ENCODE results near the gene ARMH2. TPM values are rescaled to one million over a fixed set of nuclear protein-coding genes. Genes with fewer than 3 reads are reported as not detected.
"Not testable (repeated sequence)": the region's sequence is repeated elsewhere in the genome, so short reads cannot be mapped to it uniquely, and the experiment has no call there.

The ARMH2 gene
- total RNA-seq, 2 donors from 2014 or later, result not detected

DNA sequence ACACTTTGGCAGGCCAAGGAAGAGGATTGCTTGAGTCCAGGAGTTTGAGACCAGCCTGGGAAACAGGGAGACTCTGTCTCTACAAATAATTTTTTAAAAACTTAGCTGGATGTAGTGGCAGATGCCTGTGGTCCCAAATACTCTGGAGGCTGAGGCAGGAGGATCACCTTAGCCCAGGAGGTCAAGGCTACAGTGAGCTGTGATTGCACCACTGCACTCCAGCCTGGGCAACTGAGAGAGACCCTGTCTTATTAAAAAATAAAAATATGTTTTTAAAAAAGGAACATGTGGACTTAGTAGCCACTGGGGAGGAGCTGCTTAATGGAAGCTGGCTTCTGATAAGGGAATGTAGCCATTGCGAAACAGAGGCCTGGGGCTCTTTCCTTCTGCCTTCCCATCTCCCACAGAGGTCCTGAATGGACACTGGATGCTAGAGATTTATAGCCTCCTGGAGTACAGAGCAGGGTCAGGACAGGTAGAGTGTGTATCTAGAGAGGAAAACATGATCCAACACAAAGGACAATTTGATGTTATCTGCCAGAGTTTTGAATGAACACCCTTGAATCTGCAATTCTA, 45.7 kb downstream of the ARMH2 start:
- H3K4me1 ChIP-seq (ENCODE audit: control insufficient read depth, insufficient read depth, low read length), result no peaks in the 10 kb centered on the region
- no peak for TF ChIP-seq CTCF (conservative IDR thresholded peaks at IDR 0.05)
- Mint-ChIP-seq H3K36me3 (ENCODE audit: low read depth) (no peaks in the 10 kb centered on the region), H3K27ac (no peak overlapping the region), H3K4me1 (no peaks in the 10 kb centered on the region), H3K4me3 (no peak overlapping the region), H3K27me3 (ENCODE audit: insufficient read depth) (peaks cover 3% of the 10 kb centered on the region), H3K9me3 (peaks cover 14% of the 10 kb centered on the region)
- DNase-seq, result no peak
- no peaks in the 10 kb centered on the region for H3K36me3 ChIP-seq (ENCODE audit: control insufficient read depth, insufficient read depth, low read length)
- no peaks in the 10 kb centered on the region for H3K27me3 ChIP-seq (ENCODE audit: control insufficient read depth, insufficient read depth, low read length, poor library complexity, severe bottlenecking)
- 100% methylated on average over 1 of the region's 1 CpG for WGBS, 2 experiments (ENCODE audit: insufficient coverage in 1 of 2, insufficient read length in 1 of 2)
- H3K27ac ChIP-seq (ENCODE audit: low read depth, low read length), result no peak overlapping the region
- H3K9ac ChIP-seq (ENCODE audit: extremely low read depth, low read length, poor library complexity, severe bottlenecking), result no peak overlapping the region
- peaks cover 13% of the 10 kb centered on the region for H3K9me3 ChIP-seq (ENCODE audit: control insufficient read depth, low read length)
- no peak overlapping the region for H3K4me3 ChIP-seq (ENCODE audit: low read length)

DNA sequence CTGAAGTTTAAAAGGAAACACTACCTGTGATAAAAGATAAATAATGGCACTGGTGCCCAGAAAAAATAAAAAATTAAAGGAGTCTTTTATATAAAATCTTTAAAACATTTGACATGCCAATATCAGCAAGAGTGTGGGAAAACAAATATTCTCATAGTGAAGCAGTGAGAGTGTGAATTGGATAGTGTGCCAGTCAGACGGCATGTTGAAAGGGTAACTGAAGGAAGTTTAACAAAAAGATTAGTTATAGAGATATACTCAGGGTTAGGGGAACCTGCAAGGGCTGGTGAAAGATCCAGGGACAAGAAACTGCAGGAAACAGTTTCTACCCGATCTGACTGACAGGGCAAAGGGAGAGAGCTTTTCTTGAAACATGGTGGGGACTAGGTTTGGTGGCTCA, 46.2 kb downstream of the ARMH2 start:
- Mint-ChIP-seq H3K27me3 (ENCODE audit: insufficient read depth) (peaks cover 3% of the 10 kb centered on the region), H3K36me3 (ENCODE audit: low read depth) (no peaks in the 10 kb centered on the region), H3K4me1 (no peaks in the 10 kb centered on the region), H3K9me3 (peaks cover 14% of the 10 kb centered on the region), H3K27ac (no peak overlapping the region), H3K4me3 (no peak overlapping the region)
- DNase-seq, result no peak
- Histone ChIP-seq H3K27ac (ENCODE audit: low read depth, low read length) (no peak overlapping the region), H3K4me3 (ENCODE audit: low read length) (no peak overlapping the region), H3K36me3 (ENCODE audit: control insufficient read depth, insufficient read depth, low read length) (no peaks in the 10 kb centered on the region), H3K9me3 (ENCODE audit: control insufficient read depth, low read length) (peaks cover 13% of the 10 kb centered on the region), H3K9ac (ENCODE audit: extremely low read depth, low read length, poor library complexity, severe bottlenecking) (no peak overlapping the region), H3K27me3 (ENCODE audit: control insufficient read depth, insufficient read depth, low read length, poor library complexity, severe bottlenecking) (no peaks in the 10 kb centered on the region), H3K4me1 (ENCODE audit: control insufficient read depth, insufficient read depth, low read length) (no peaks in the 10 kb centered on the region)
- TF ChIP-seq CTCF (conservative IDR thresholded peaks at IDR 0.05), result no peak
- 90 to 95% methylated on average over 2 of the region's 2 CpGs for WGBS, 2 experiments (ENCODE audit: insufficient coverage in 1 of 2, insufficient read length in 1 of 2)

DNA sequence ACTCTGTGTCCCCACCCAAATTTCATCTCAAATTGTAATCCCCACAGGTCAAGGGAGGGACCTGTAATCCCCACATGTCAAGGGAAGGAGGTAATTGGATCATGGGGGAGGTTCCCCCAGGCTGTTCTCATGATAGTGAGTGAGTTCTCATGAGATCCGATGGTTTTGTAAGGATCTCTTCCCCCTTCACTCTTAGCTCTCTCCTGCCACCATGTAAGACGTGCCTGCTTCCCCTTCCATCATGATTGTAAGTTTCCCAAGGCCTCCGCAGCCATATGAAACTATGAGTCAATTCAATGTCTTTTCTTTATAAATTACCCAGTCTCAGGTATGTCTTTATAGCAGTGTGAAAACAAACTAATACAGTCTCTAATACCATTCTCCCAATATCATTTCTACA, 47.8 kb downstream of the ARMH2 start:
- H3K9ac ChIP-seq (ENCODE audit: extremely low read depth, low read length, poor library complexity, severe bottlenecking); H3K27me3 ChIP-seq (ENCODE audit: control insufficient read depth, insufficient read depth, low read length, poor library complexity, severe bottlenecking); H3K36me3 Mint-ChIP-seq (ENCODE audit: low read depth); DNase-seq; H3K36me3 ChIP-seq (ENCODE audit: control insufficient read depth, insufficient read depth, low read length); H3K4me1 ChIP-seq (ENCODE audit: control insufficient read depth, insufficient read depth, low read length); H3K4me3 ChIP-seq (ENCODE audit: low read length); H3K4me3 Mint-ChIP-seq; H3K27ac Mint-ChIP-seq; H3K27ac ChIP-seq (ENCODE audit: low read depth, low read length); H3K4me1 Mint-ChIP-seq; H3K27me3 Mint-ChIP-seq (ENCODE audit: insufficient read depth): not testable (repeated sequence)
- H3K9me3 ChIP-seq (ENCODE audit: control insufficient read depth, low read length), result peaks cover 13% of the 10 kb centered on the region
- H3K9me3 Mint-ChIP-seq, result peaks cover 14% of the 10 kb centered on the region
- 93 to 100% methylated on average over 1 to 3 of the region's 3 CpGs for WGBS, 2 experiments (ENCODE audit: insufficient coverage in 1 of 2, insufficient read length in 1 of 2)

DNA sequence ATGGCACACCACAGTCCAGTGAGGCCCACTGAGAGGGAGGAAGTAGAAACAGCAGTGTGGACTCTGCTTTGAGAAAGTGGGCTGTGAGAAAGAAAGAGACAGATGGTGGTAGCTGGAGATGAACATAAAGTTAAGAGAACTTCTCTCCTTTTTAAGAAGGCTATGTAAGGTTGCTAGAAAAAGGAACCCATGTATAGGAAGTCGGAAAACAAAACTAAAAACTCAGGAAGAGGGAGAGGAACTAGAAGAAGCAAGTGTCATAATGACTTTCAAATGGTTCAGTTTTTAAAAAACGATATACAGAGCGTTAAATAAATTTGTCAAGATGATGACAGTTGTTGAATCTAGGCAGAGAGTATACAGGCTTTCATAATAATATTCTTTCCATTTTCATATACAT, 49.4 kb downstream of the ARMH2 start:
- Mint-ChIP-seq H3K4me1 (no peaks in the 10 kb centered on the region), H3K4me3 (no peak overlapping the region), H3K9me3 (peaks cover 9% of the 10 kb centered on the region), H3K27ac (no peak overlapping the region), H3K36me3 (ENCODE audit: low read depth) (no peaks in the 10 kb centered on the region), H3K27me3 (ENCODE audit: insufficient read depth) (peaks cover 3% of the 10 kb centered on the region)
- H3K9ac ChIP-seq (ENCODE audit: extremely low read depth, low read length, poor library complexity, severe bottlenecking), result no peak overlapping the region
- H3K36me3 ChIP-seq (ENCODE audit: control insufficient read depth, insufficient read depth, low read length), result no peaks in the 10 kb centered on the region
- H3K4me1 ChIP-seq (ENCODE audit: control insufficient read depth, insufficient read depth, low read length), result no peaks in the 10 kb centered on the region
- H3K4me3 ChIP-seq (ENCODE audit: low read length), result no peak overlapping the region
- H3K27ac ChIP-seq (ENCODE audit: low read depth, low read length), result no peak overlapping the region
- no peak for TF ChIP-seq CTCF (conservative IDR thresholded peaks at IDR 0.05)
- H3K27me3 ChIP-seq (ENCODE audit: control insufficient read depth, insufficient read depth, low read length, poor library complexity, severe bottlenecking), result no peaks in the 10 kb centered on the region
- H3K9me3 ChIP-seq (ENCODE audit: control insufficient read depth, low read length), result peaks cover 7% of the 10 kb centered on the region
- no peak for DNase-seq
- 87 to 100% methylated on average over 1 to 3 of the region's 3 CpGs for WGBS, 2 experiments (ENCODE audit: insufficient coverage in 1 of 2, insufficient read length in 1 of 2)

Measured in endodermal cell (in vitro differentiated cells).